HepG2 (cell line): ENCODE data around the gene FOXA3. TPM values are rescaled to one million over a fixed set of nuclear protein-coding genes. Genes with fewer than 3 reads are reported as not detected.

Source experiments
- ATF1 ChIP-seq: IDR thresholded peaks from 2 replicates; pipeline ENCODE4 v1.6.1; 2016; ENCODE audit warnings: mild to moderate bottlenecking, control low read depth
- ATRX ChIP-seq: sonication (generic); formaldehyde crosslinking; IDR thresholded peaks from 2 replicates; pipeline ENCODE4 v1.4.0; 2020; ENCODE audit warnings: missing genetic modification reagents, borderline replicate concordance
- CEBPB ChIP-seq: IDR thresholded peaks from 2 replicates; pipeline ENCODE4 v1.6.1; 2011; ENCODE audit warnings: low read depth, low read length, improper control_type of control experiment, borderline replicate concordance
- DR1 ChIP-seq: sonication (generic); formaldehyde crosslinking; IDR thresholded peaks from 2 replicates; pipeline ENCODE4 v1.8.0; 2021; ENCODE audit warnings: mild to moderate bottlenecking, missing genetic modification reagents, inconsistent platforms
- EED ChIP-seq: sonication (generic); formaldehyde crosslinking; IDR thresholded peaks from 2 replicates; pipeline ENCODE4 v1.5.0; 2020; ENCODE audit warnings: mild to moderate bottlenecking, missing genetic modification reagents
- FOXA1 ChIP-seq, 2 experiments: fragments of 450-650 bp in 1 of 2; sonication (generic) in 1 of 2; formaldehyde crosslinking in 1 of 2; IDR thresholded peaks; 2 replicates each; pipeline versions ENCODE4 v1.4.0 to v1.6.1; 2016 to 2020; ENCODE audit warnings: missing genetic modification reagents in 1 of 2
- MED8 ChIP-seq: sonication (generic); formaldehyde crosslinking; IDR thresholded peaks from 2 replicates; pipeline ENCODE4 v1.8.1; 2023; ENCODE audit warnings: mild to moderate bottlenecking, missing genetic modification reagents; ENCODE audit not compliant: insufficient replicate concordance
- NCOA2 ChIP-seq: sonication (generic); formaldehyde crosslinking; IDR thresholded peaks from 2 replicates; pipeline ENCODE4 v1.8.0; 2022; ENCODE audit warnings: inconsistent platforms
- SRY ChIP-seq: sonication (generic); formaldehyde crosslinking; IDR thresholded peaks from 2 replicates; pipeline ENCODE4 v1.8.0; 2022; ENCODE audit warnings: mild to moderate bottlenecking, missing genetic modification reagents
- TAF15 ChIP-seq: fragments of 200-400 bp; formaldehyde crosslinking; IDR thresholded peaks from one replicate; pipeline ENCODE4 v1.6.1; 2018; ENCODE audit warnings: mild to moderate bottlenecking, low read depth, low read length; ENCODE audit not compliant: poor library complexity, severe bottlenecking
- TARDBP ChIP-seq: sonication (generic); formaldehyde crosslinking; IDR thresholded peaks from 2 replicates; pipeline ENCODE4 v1.8.0; 2022; ENCODE audit warnings: mild to moderate bottlenecking, missing genetic modification reagents
- ZNF136 ChIP-seq: sonication (generic); formaldehyde crosslinking; IDR thresholded peaks from 2 replicates; pipeline ENCODE4 v1.8.1; 2022; ENCODE audit warnings: low read depth, mild to moderate bottlenecking, moderate library complexity, missing genetic modification reagents
- ZNF557 ChIP-seq: sonication (generic); formaldehyde crosslinking; IDR thresholded peaks from 2 replicates; pipeline ENCODE4 v1.4.0; 2020; ENCODE audit warnings: missing genetic modification reagents
- ZNF562 ChIP-seq: sonication (generic); formaldehyde crosslinking; IDR thresholded peaks from 2 replicates; pipeline ENCODE4 v1.8.0; 2022; ENCODE audit warnings: missing genetic modification reagents, borderline replicate concordance
- ZNF598 ChIP-seq: sonication (generic); formaldehyde crosslinking; IDR thresholded peaks from 2 replicates; pipeline ENCODE4 v1.5.1; 2020; ENCODE audit warnings: mild to moderate bottlenecking, missing genetic modification reagents, borderline replicate concordance
- ZNF839 ChIP-seq: sonication (generic); formaldehyde crosslinking; IDR thresholded peaks from 2 replicates; pipeline ENCODE4 v1.4.0; 2020; ENCODE audit warnings: missing genetic modification reagents, mild to moderate bottlenecking, borderline replicate concordance
- ZSCAN9 ChIP-seq: IDR thresholded peaks from 2 replicates; pipeline ENCODE4 v1.6.1; 2016; ENCODE audit warnings: borderline replicate concordance
- polyA plus RNA-seq, 8 experiments: library from polyadenylated mRNA; depleted of rRNA in 3 of 8; stranded (reverse) in 7 of 8; unstranded in 1 of 8; fragments of >200 nt; fragmentation: Illumina TruSeq in 4 of 8; extraction: Trizol in 4 of 8; gene quantifications; 2 replicates each; pipeline versions ENCODE4 v1.2.1 to v1.2.3, GENCODE V29; 2011 to 2016; ENCODE audit warnings: low read depth in 4 of 8, missing spikeins in 1 of 8, mixed read lengths in 1 of 8; ENCODE audit not compliant: insufficient read depth in 1 of 8
- total RNA-seq, 5 experiments: library from RNA; depleted of rRNA; stranded (reverse); fragments of >200 nt; fragmentation: Illumina TruSeq; extraction: Trizol; gene quantifications; 2 replicates each; pipeline ENCODE4 v1.2.3, GENCODE V29; 2016; ENCODE audit warnings: low read depth in 1 of 5
- TF ChIP-seq, protein P1 (sequence below): sonication (generic); formaldehyde crosslinking; IDR thresholded peaks from 2 replicates; pipeline ENCODE4 v1.4.0; 2020; ENCODE audit warnings: missing genetic modification reagents
- TF ChIP-seq, protein P2 (sequence below): sonication (generic); formaldehyde crosslinking; IDR thresholded peaks from 2 replicates; pipeline ENCODE4 v1.8.1; 2022; ENCODE audit warnings: low read depth, mild to moderate bottlenecking, missing genetic modification reagents
- TF ChIP-seq, protein P3 (sequence below): sonication (generic); formaldehyde crosslinking; IDR thresholded peaks from 2 replicates; pipeline ENCODE4 v1.4.0; 2020; ENCODE audit warnings: missing genetic modification reagents, mild to moderate bottlenecking, borderline replicate concordance
- TF ChIP-seq, protein P4 (sequence below): IDR thresholded peaks from 2 replicates; pipeline ENCODE4 v1.6.1; 2012; ENCODE audit warnings: low read depth, low read length, improper control_type of control experiment

Gene FOXA3
- total and polyA plus RNA-seq, 2 of the 13 experiments (the other 11 are each of a cell fraction or from before 2014, with no cell fraction given), result 29.8 to 47.6 TPM

DNA sequence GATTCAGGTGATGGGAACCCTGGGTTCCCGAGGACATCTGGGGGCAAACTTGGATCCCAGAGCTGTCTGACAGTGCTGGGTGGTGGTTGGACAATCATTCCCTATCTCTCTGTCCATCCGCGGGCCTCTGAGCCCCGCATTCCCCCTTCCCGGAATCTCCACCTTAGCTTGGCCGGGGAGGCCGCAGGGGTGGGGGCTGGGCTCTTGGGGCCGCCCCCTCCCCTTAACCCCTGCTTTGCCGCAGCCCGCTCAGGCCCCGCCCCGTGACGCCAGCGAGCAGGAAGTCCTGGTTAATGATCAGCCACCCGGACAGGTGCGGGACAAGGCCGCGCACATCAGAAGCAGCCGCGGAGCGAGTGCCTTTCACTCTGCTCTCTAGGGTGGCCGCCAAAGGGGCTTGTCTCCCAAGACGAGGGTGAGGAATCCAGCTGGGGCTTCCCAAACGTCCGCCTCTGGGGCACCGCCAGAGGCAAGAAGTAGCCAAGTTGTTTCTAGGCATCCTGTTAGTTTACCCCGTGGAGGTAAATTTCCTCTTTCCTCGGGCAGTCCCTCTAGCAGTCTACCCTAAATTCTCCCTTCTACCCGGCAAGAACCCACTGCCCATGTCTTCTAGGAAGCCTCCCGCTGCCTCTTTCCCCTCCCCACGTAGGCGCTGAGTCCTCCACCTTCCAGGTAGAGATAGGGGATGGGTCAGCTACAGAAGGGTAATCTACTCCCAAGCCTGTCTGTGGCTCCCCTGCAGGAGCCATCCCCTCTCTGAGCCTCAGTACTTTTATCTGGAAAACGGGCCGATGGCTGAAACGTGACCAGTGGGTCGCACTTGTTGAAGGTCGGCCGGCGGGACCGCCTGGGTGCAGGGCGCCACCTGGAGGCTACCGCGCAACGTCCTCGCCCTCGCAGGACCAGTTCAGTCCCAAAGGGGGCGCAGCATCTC, 18.8 kb downstream of the FOXA3 start (continued):
- TF ChIP-seq FOXA1 (IDR thresholded peaks at IDR 0.05) (no peak), FOXA1 (CRISPR knock-in tag; IDR thresholded peaks at IDR 0.05) (peak; percentile 51; the same call in 1 of the 2 replicates), ZNF136 (CRISPR knock-in tag) (0 out of 2 replicates have a peak, but pooled peaks have one; percentile 43), ATF1 (CRISPR knock-in tag) (peak; percentile 73), MED8 (CRISPR knock-in tag) (no peak), EED (no peak; the same call in 1 of the 2 replicates), TARDBP (CRISPR knock-in tag) (peak; percentile 96), NCOA2 (CRISPR knock-in tag) (peak; percentile 90), SRY (CRISPR knock-in tag) (peak; percentile 4; the same call in 1 of the 2 replicates), ZNF557 (CRISPR knock-in tag) (0 out of 2 replicates have a peak, but pooled peaks have one; percentile 28), TAF15 (peak; percentile 94), ZNF562 (CRISPR knock-in tag) (no peak), ATRX (no peak), ZNF839 (CRISPR knock-in tag) (no peak; the same call in 1 of the 2 replicates), CEBPB (no peak), DR1 (no peak), ZSCAN9 (CRISPR knock-in tag) (peak; percentile 36), ZNF598 (CRISPR knock-in tag) (peak; percentile 86)
- TF ChIP-seq, protein P1, sequence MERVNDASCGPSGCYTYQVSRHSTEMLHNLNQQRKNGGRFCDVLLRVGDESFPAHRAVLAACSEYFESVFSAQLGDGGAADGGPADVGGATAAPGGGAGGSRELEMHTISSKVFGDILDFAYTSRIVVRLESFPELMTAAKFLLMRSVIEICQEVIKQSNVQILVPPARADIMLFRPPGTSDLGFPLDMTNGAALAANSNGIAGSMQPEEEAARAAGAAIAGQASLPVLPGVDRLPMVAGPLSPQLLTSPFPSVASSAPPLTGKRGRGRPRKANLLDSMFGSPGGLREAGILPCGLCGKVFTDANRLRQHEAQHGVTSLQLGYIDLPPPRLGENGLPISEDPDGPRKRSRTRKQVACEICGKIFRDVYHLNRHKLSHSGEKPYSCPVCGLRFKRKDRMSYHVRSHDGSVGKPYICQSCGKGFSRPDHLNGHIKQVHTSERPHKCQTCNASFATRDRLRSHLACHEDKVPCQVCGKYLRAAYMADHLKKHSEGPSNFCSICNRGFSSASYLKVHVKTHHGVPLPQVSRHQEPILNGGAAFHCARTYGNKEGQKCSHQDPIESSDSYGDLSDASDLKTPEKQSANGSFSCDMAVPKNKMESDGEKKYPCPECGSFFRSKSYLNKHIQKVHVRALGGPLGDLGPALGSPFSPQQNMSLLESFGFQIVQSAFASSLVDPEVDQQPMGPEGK, result peak; percentile 99
- TF ChIP-seq, protein P2, sequence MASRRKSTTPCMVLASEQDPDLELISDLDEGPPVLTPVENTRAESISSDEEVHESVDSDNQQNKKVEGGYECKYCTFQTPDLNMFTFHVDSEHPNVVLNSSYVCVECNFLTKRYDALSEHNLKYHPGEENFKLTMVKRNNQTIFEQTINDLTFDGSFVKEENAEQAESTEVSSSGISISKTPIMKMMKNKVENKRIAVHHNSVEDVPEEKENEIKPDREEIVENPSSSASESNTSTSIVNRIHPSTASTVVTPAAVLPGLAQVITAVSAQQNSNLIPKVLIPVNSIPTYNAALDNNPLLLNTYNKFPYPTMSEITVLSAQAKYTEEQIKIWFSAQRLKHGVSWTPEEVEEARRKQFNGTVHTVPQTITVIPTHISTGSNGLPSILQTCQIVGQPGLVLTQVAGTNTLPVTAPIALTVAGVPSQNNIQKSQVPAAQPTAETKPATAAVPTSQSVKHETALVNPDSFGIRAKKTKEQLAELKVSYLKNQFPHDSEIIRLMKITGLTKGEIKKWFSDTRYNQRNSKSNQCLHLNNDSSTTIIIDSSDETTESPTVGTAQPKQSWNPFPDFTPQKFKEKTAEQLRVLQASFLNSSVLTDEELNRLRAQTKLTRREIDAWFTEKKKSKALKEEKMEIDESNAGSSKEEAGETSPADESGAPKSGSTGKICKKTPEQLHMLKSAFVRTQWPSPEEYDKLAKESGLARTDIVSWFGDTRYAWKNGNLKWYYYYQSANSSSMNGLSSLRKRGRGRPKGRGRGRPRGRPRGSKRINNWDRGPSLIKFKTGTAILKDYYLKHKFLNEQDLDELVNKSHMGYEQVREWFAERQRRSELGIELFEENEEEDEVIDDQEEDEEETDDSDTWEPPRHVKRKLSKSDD (CRISPR knock-in tag), result no peak
- TF ChIP-seq, protein P3, sequence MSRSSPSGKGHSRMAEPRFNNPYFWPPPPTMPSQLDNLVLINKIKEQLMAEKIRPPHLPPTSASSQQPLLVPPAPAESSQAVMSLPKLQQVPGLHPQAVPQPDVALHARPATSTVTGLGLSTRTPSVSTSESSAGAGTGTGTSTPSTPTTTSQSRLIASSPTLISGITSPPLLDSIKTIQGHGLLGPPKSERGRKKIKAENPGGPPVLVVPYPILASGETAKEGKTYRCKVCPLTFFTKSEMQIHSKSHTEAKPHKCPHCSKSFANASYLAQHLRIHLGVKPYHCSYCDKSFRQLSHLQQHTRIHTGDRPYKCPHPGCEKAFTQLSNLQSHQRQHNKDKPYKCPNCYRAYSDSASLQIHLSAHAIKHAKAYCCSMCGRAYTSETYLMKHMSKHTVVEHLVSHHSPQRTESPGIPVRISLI, result peak; percentile 92
- TF ChIP-seq, protein P4, sequence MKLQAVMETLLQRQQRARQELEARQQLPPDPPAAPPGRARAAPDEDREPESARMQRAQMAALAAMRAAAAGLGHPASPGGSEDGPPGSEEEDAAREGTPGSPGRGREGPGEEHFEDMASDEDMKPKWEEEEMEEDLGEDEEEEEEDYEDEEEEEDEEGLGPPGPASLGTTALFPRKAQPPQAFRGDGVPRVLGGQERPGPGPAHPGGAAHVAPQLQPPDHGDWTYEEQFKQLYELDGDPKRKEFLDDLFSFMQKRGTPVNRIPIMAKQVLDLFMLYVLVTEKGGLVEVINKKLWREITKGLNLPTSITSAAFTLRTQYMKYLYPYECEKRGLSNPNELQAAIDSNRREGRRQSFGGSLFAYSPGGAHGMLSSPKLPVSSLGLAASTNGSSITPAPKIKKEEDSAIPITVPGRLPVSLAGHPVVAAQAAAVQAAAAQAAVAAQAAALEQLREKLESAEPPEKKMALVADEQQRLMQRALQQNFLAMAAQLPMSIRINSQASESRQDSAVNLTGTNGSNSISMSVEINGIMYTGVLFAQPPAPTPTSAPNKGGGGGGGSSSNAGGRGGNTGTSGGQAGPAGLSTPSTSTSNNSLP, result 0 out of 2 replicates have a peak, but pooled peaks have one; percentile 21
